ENCODE measurements around the gene XKR8. TPM values are rescaled to one million over a fixed set of nuclear protein-coding genes. Genes with fewer than 3 reads are reported as not detected.
A peak's percentile ranks its signal among the peaks of the same experiment; 100 is the strongest.
"Not testable (repeated sequence)": the region's sequence is repeated elsewhere in the genome, so short reads cannot be mapped to it uniquely, and the experiment has no call there.

Gene XKR8
- total RNA-seq, 2 experiments from 2014 or later: 4.1 to 4.4 TPM

GRCh38 chr1:27993241-27993640 is 33.5 kb downstream of the XKR8 start:
- Mint-ChIP-seq H3K36me3 (peaks cover 21% of the 10 kb centered on the region), H3K4me1 (peaks cover 29% of the 10 kb centered on the region), H3K4me3 (no peak overlapping the region), H3K27ac (peak overlapping the region; percentile 60), H3K27me3 (no peaks in the 10 kb centered on the region), H3K9me3 (no peaks in the 10 kb centered on the region)
- no peak for DNase-seq

DNA sequence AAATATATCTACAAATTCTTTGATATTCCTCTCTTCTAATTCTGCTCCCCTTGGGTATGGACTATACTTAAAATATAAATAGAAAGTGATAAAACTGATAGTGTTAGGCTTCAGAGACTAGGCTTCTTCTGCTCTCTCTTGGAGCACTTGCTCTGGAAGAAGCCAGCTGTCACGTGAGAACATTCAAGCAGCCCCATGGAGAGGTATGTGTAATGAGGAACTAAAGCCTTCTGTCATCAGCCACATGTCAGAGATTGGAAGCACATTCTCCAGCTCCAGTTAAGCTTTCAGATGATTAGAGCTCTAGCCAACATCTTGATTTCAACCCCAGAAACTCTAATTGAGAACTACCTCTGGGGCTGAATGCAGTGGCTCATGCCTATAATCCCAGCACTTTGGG is 34.3 kb downstream of the XKR8 start:
- DNase-seq: no peak
- H3K9me3 Mint-ChIP-seq: no peaks in the 10 kb centered on the region
- H3K4me3 Mint-ChIP-seq: no peak overlapping the region
- no peaks in the 10 kb centered on the region for H3K27me3 Mint-ChIP-seq
- peaks cover 20% of the 10 kb centered on the region for H3K36me3 Mint-ChIP-seq
- H3K4me1 Mint-ChIP-seq: peaks cover 29% of the 10 kb centered on the region
- H3K27ac Mint-ChIP-seq: no peak overlapping the region

GRCh38 chr1:27994526-27994925 is 34.8 kb downstream of the XKR8 start:
- DNase-seq, H3K9me3 Mint-ChIP-seq, H3K27ac Mint-ChIP-seq, H3K4me3 Mint-ChIP-seq, H3K27me3 Mint-ChIP-seq: not testable (repeated sequence)
- Mint-ChIP-seq H3K4me1 (peaks cover 29% of the 10 kb centered on the region), H3K36me3 (peaks cover 22% of the 10 kb centered on the region)

GRCh38 chr1:27999055-27999454 is 39.3 kb downstream of the XKR8 start:
- Mint-ChIP-seq H3K9me3 (no peaks in the 10 kb centered on the region), H3K36me3 (peaks cover 17% of the 10 kb centered on the region), H3K4me3 (no peak overlapping the region), H3K27ac (no peak overlapping the region), H3K27me3 (no peaks in the 10 kb centered on the region), H3K4me1 (peaks cover 4% of the 10 kb centered on the region)
- DNase-seq: no peak

DNA sequence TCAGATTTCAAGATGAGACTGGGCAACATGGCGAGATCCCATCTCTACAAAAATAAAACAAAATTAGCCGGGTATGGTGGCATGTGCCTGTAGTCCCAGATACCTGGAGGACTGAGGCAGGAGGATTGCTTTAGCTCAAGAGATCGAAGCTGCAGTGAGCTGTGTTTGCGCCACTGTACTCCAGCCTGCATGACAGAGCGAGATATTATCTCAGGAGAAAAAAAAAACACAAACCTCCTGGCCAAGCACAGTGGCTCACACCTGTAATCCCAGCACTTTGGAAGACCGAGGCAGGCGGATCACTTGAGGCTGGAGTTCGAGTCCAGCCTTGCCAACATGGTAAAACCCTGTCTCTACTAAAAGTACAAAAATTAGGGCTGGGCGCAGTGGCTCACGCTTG is 42.8 kb downstream of the XKR8 start:
- Mint-ChIP-seq H3K27me3 (no peaks in the 10 kb centered on the region), H3K36me3 (peaks cover 15% of the 10 kb centered on the region), H3K4me3 (no peak overlapping the region)

DNA sequence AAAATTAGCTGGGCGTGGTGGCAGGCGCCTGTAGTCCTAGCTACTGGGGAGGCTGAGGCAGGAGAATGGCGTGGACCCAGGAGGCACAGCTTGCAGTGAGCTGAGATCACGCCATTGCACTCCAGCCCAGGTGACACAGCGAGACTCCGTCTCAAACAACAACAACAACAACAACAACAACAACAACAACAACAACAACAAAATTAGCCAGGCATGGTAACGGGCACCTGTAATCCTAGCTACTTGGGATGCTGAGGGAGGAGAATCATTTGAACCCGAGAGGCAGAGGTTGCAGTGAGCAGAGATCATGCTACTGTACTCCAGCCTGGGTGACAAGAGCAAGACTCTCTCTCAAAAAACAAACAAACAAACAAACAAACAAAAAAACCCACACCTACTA is 43.3 kb downstream of the XKR8 start:
- DNase-seq, H3K9me3 Mint-ChIP-seq: not testable (repeated sequence)
- peaks cover 15% of the 10 kb centered on the region for H3K36me3 Mint-ChIP-seq

More for the DNA sequence above, 42.8 kb downstream of the XKR8 start:
- Mint-ChIP-seq H3K9me3 (no peaks in the 10 kb centered on the region), H3K4me1 (no peaks in the 10 kb centered on the region), H3K27ac (no peak overlapping the region)
- no peak for DNase-seq

GRCh38 chr1:28010969-28011368 is 51.2 kb downstream of the XKR8 start:
- Mint-ChIP-seq H3K4me3 (no peak overlapping the region), H3K27me3 (no peaks in the 10 kb centered on the region), H3K9me3 (no peaks in the 10 kb centered on the region), H3K4me1 (peaks cover 1% of the 10 kb centered on the region), H3K36me3 (peaks cover 7% of the 10 kb centered on the region), H3K27ac (no peak overlapping the region)
- DNase-seq: no peak

More for the DNA sequence above, 43.3 kb downstream of the XKR8 start:
- H3K27me3 Mint-ChIP-seq, H3K4me3 Mint-ChIP-seq, H3K4me1 Mint-ChIP-seq, H3K27ac Mint-ChIP-seq: not testable (repeated sequence)

Other genes with a start within 250 kb of the XKR8 start
- 1 to 10 TPM; 8.4 to 9.0 TPM for gene FAM76A, start 234.0 kb upstream of the XKR8 start, total RNA-seq
- 10 to 100 TPM; 20.0 to 21.1 TPM for gene STX12, start 186.8 kb upstream of the XKR8 start, total RNA-seq
- 10 to 100 TPM; 60.0 to 70.5 TPM for gene PPP1R8, start 129.2 kb upstream of the XKR8 start, total RNA-seq
- gene THEMIS2, start 87.4 kb upstream of the XKR8 start, total RNA-seq: 10 to 100 TPM; 18.9 to 19.6 TPM
- gene RPA2, start 45.4 kb upstream of the XKR8 start, total RNA-seq: 100 to 1,000 TPM in 1 of 2 experiments, 10 to 100 TPM in 1; 89.4 to 102 TPM
- gene SMPDL3B, start 25.0 kb upstream of the XKR8 start, total RNA-seq: under 1 TPM; 0.92 to 0.97 TPM
- gene EYA3, start 128.6 kb downstream of the XKR8 start, total RNA-seq: 10 to 100 TPM; 30.0 to 30.3 TPM
- under 1 TPM; 0.22 to 0.29 TPM for gene PTAFR, start 216.7 kb downstream of the XKR8 start, total RNA-seq

Measured in activated naive CD8-positive, alpha-beta T cell treated with anti-CD3 and anti-CD28 coated beads for 36 hours (primary cell).